ENCODE measurements around the gene PDHX. TPM values are rescaled to one million over a fixed set of nuclear protein-coding genes. Genes with fewer than 3 reads are reported as not detected.
A peak's percentile ranks its signal among the peaks of the same experiment; 100 is the strongest.

The PDHX gene
- total RNA-seq, 1 experiment from 2014 or later, result 85.4 TPM

DNA sequence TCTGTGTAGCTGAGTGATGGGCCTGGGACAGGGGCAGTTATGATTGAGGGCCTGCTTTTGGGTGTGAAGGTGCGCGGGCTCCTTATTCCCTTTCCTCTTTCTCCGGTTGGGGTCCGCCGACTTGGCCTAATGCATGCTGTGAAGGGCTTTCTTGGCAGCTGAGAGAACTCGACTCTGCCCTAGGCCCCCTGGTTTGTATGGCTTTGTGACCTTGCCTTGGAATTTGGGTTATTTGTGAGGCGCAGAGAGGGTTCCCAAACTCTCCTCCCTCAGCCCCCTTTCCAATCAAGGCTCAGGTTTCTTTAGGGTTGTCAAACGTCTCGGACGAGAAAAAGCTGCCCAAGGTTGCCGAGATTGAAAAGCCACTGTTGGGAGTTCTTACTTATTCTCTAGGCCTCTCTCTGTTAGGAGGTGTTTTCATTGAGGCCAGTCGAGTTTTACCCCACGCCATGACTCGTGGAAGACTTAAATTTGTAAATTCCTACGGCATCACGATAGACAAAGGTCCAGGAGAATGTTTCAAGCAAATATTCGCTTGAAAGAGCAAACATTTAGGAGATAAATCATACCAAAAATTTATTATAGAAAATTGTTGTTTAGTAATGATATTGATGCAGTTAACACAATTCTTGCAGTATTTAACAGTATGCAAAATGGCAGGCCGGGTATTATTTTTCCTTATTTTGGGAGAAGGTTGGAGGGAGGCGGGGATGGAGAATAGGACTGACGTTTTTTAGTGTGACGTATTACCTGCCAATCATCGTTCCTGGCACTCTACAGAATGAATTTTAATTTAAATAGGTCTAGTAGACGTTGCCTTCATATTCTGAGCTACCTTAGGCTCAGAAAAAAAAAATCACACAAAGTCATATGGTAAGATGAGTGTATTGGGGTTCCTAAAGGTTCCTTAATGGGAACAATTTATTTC is 689 bp downstream of the PDHX start:
- H3K36me3 Mint-ChIP-seq (ENCODE audit: insufficient read depth, unreplicated experiment), result peaks cover 18% of the 10 kb centered on the region
- H3K27ac Mint-ChIP-seq (ENCODE audit: unreplicated experiment), result peak overlapping the region; percentile 100
- H3K9me3 ChIP-seq, result no peaks in the 10 kb centered on the region
- peaks cover 12% of the 10 kb centered on the region for H3K4me1 Mint-ChIP-seq (ENCODE audit: low read depth, unreplicated experiment)
- TSS peak; percentile 58 for BruUV-seq (replicated peaks)
- intact Hi-C loops (cut with micrococcal nuclease; ENCODE audit: unreplicated experiment), result loop anchor here (1.0 kb wide), 2 partner anchors 13 to 317 kb away; no protein-coding TSS in a partner anchor
- H3K27me3 ChIP-seq (replicated peaks; ENCODE audit: control insufficient read depth, insufficient read depth, low read length), result no peaks in the 10 kb centered on the region
- no peaks in the 10 kb centered on the region for H3K9me3 Mint-ChIP-seq (ENCODE audit: unreplicated experiment)
- ChIA-PET POLR2A (no interaction called here), CTCF (interaction anchor here (0.5 kb wide), 1 partner anchor 1901 kb away, joined by 3 read pairs; the partner anchor contains the start of gene DEPDC7)
- H3K27me3 Mint-ChIP-seq (ENCODE audit: insufficient read depth, unreplicated experiment), result no peaks in the 10 kb centered on the region
- H3K4me3 Mint-ChIP-seq (ENCODE audit: unreplicated experiment), result peak overlapping the region; percentile 100
- TF ChIP-seq, protein P1, sequence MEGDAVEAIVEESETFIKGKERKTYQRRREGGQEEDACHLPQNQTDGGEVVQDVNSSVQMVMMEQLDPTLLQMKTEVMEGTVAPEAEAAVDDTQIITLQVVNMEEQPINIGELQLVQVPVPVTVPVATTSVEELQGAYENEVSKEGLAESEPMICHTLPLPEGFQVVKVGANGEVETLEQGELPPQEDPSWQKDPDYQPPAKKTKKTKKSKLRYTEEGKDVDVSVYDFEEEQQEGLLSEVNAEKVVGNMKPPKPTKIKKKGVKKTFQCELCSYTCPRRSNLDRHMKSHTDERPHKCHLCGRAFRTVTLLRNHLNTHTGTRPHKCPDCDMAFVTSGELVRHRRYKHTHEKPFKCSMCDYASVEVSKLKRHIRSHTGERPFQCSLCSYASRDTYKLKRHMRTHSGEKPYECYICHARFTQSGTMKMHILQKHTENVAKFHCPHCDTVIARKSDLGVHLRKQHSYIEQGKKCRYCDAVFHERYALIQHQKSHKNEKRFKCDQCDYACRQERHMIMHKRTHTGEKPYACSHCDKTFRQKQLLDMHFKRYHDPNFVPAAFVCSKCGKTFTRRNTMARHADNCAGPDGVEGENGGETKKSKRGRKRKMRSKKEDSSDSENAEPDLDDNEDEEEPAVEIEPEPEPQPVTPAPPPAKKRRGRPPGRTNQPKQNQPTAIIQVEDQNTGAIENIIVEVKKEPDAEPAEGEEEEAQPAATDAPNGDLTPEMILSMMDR (IDR thresholded peaks at IDR 0.05; ENCODE audit: insufficient read depth in 1 of 2, low read depth in 1 of 2, low read length in 1 of 2, severe bottlenecking in 1 of 2, unreplicated experiment in 1 of 2), result no peak
- H3K36me3 ChIP-seq (ENCODE audit: control insufficient read depth, insufficient read depth, low read length), result no peaks in the 10 kb centered on the region
- H3K4me3 ChIP-seq (ENCODE audit: low read depth, low read length), result peak overlapping the region; percentile 95
- H3K4me1 ChIP-seq, result peaks cover 7% of the 10 kb centered on the region; the same call in 1 of the 2 replicates
- DNase-seq, result peak in 1 of 2 experiments; percentile 37

DNA sequence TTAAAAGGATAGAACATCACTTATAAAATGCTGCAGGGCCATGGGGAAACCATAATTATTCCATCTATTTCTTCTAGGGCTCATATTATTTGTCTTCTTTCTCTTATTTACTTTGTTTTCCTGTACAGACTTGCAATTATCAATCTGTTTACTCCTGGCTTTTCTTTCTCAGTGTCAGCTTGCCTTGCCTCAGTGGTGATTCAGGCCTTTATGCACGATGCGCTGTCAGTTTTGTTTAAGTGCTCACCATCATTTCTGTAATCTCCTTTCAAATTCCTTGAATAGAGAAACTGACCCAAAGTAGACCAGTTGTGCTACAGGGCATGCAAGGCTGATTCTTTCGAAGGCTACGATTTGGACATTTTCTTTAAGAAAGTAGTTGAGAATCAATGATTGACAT is 4.7 kb downstream of the PDHX start:
- CTCF ChIA-PET, result interaction anchor here (0.6 kb wide), 1 partner anchor 22 kb away, joined by 7 read pairs; no protein-coding TSS in a partner anchor
- Mint-ChIP-seq H3K4me1 (ENCODE audit: low read depth, unreplicated experiment) (peaks cover 15% of the 10 kb centered on the region), H3K36me3 (ENCODE audit: insufficient read depth, unreplicated experiment) (peaks cover 18% of the 10 kb centered on the region), H3K4me3 (ENCODE audit: unreplicated experiment) (no peak overlapping the region), H3K9me3 (ENCODE audit: unreplicated experiment) (no peaks in the 10 kb centered on the region), H3K27ac (ENCODE audit: unreplicated experiment) (no peak overlapping the region), H3K27me3 (ENCODE audit: insufficient read depth, unreplicated experiment) (no peaks in the 10 kb centered on the region)
- TF ChIP-seq, protein P1 (IDR thresholded peaks at IDR 0.05; ENCODE audit: insufficient read depth in 1 of 2, low read depth in 1 of 2, low read length in 1 of 2, severe bottlenecking in 1 of 2, unreplicated experiment in 1 of 2), result no peak
- BruUV-seq (replicated peaks), result no TSS peak
- intact Hi-C loops (cut with micrococcal nuclease; ENCODE audit: unreplicated experiment), result no loop called here
- Histone ChIP-seq H3K27me3 (replicated peaks; ENCODE audit: control insufficient read depth, insufficient read depth, low read length) (no peaks in the 10 kb centered on the region), H3K4me3 (ENCODE audit: low read depth, low read length) (no peak overlapping the region), H3K9me3 (no peaks in the 10 kb centered on the region), H3K36me3 (ENCODE audit: control insufficient read depth, insufficient read depth, low read length) (no peaks in the 10 kb centered on the region), H3K4me1 (peaks cover 8% of the 10 kb centered on the region)
- POLR2A ChIA-PET, result no interaction called here
- DNase-seq, result no peak

DNA sequence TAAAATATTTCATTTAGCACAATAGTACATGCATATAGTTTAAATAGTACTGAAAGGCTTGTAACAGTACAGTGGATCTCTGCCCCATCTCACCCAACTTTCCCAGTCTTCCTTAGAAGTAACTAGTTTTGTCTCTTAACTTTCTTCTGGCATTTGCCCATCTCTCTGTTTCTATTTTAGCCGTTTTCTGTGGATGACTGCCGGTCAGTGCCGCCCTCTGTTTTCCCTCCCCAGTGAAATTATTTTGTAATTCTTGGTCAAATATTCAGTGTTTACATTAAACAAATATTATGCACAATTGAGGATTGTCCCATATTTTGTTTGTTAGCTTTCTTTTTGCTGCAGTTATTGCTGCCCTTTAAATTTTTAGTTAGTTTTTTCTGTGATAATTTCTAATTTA is 8.3 kb downstream of the PDHX start:
- BruUV-seq (replicated peaks), result no TSS peak
- DNase-seq, result no peak
- Mint-ChIP-seq H3K27me3 (ENCODE audit: insufficient read depth, unreplicated experiment) (no peaks in the 10 kb centered on the region), H3K4me3 (ENCODE audit: unreplicated experiment) (no peak overlapping the region), H3K36me3 (ENCODE audit: insufficient read depth, unreplicated experiment) (peaks cover 10% of the 10 kb centered on the region), H3K4me1 (ENCODE audit: low read depth, unreplicated experiment) (peaks cover 31% of the 10 kb centered on the region), H3K9me3 (ENCODE audit: unreplicated experiment) (no peaks in the 10 kb centered on the region), H3K27ac (ENCODE audit: unreplicated experiment) (no peak overlapping the region)
- Histone ChIP-seq H3K4me3 (ENCODE audit: low read depth, low read length) (no peak overlapping the region), H3K4me1 (peaks cover 39% of the 10 kb centered on the region), H3K9me3 (no peaks in the 10 kb centered on the region), H3K27me3 (replicated peaks; ENCODE audit: control insufficient read depth, insufficient read depth, low read length) (no peaks in the 10 kb centered on the region), H3K36me3 (ENCODE audit: control insufficient read depth, insufficient read depth, low read length) (no peaks in the 10 kb centered on the region)
- TF ChIP-seq, protein P1 (IDR thresholded peaks at IDR 0.05; ENCODE audit: insufficient read depth in 1 of 2, low read depth in 1 of 2, low read length in 1 of 2, severe bottlenecking in 1 of 2, unreplicated experiment in 1 of 2), result no peak
- CTCF ChIA-PET, result no interaction called here
- POLR2A ChIA-PET, result interaction anchor here (0.8 kb wide), 1 partner anchor 79 kb away, joined by 3 read pairs; no protein-coding TSS in a partner anchor
- intact Hi-C loops (cut with micrococcal nuclease; ENCODE audit: unreplicated experiment), result loop anchor here (5.0 kb wide), 2 partner anchors 213 to 563 kb away; partner anchors contain the start of gene CD44

All from Caco-2 (cell line).